GM12878 (cell line): ENCODE measurements around the gene KCNQ1OT1. TPM values are rescaled to one million over a fixed set of nuclear protein-coding genes. Genes with fewer than 3 reads are reported as not detected.

Experiments
- ATAC-seq: fragments of 200-7000 bp; cut with Tn5 transposase; 3 replicates; pipeline ENCODE4 v1.9.1; 2020; ENCODE audit warnings: mild to moderate bottlenecking, moderate library complexity
- BruUV-seq: library from RNA; stranded (reverse); fragments of 400-500 nt; replicated peaks from 2 replicates; lab custom pipeline; 2021; lab: Mats Ljungman, UMichigan
- CTCF ChIA-PET: fragments of 300-600 bp; sonication (Branson Sonifier 250); formaldehyde crosslinking; extraction: SDS; loops from one replicate; lab custom pipeline; 2021; ENCODE audit warnings: inconsistent platforms; lab: Yijun Ruan, JAX
- POLR2A ChIA-PET: fragments of 350-600 bp; formaldehyde crosslinking; extraction: SDS; loops from one replicate; lab custom pipeline; 2021; ENCODE audit warnings: inconsistent platforms; lab: Charles Lee
- RAD21 ChIA-PET: fragments of 300-600 bp; sonication (Branson Sonifier 250); formaldehyde crosslinking; loops from one replicate; lab custom pipeline; 2023; ENCODE audit warnings: antibody characterized with exemption; ENCODE audit not compliant: unreplicated experiment; lab: Charles Lee
- SMC1A ChIA-PET: fragments of 300-600 bp; sonication (Branson Sonifier 250); formaldehyde crosslinking; loops from one replicate; lab custom pipeline; 2023; ENCODE audit not compliant: unreplicated experiment, uncharacterized antibody; lab: Charles Lee
- DNase-seq: peaks from one replicate; pipeline ENCODE4 v3.0.0-alpha.2; 2011; ENCODE audit warnings: low read depth, low spot score
- FAIRE-seq: peaks from 3 replicates; lab custom pipeline; 2011; peaks lifted over from hg19 to GRCh38; lab: Jason Lieb, UNC
- H2AFZ ChIP-seq: 2 replicates; pipeline ENCODE4 v1.6.0; 2011; ENCODE audit warnings: low read depth, low read length, control low read depth; ENCODE audit not compliant: control insufficient read depth
- H3K27ac ChIP-seq: 2 replicates; pipeline ENCODE4 v1.5.1; 2011; ENCODE audit warnings: control low read depth; ENCODE audit not compliant: control insufficient read depth, insufficient read depth
- H3K27me3 ChIP-seq, 2 experiments: replicated peaks in 1 of 2; 2 replicates each; pipeline versions ENCODE4 v1.6.0 to v1.6.1; 2011; ENCODE audit warnings: low read length in 1 of 2; ENCODE audit not compliant: control insufficient read depth in 2 of 2, insufficient read depth in 2 of 2
- H3K36me3 ChIP-seq, 2 experiments: 2 replicates each; pipeline ENCODE4 v1.5.1; 2011; ENCODE audit warnings: low read length in 1 of 2; ENCODE audit not compliant: control insufficient read depth in 2 of 2, insufficient read depth in 2 of 2
- H3K4me1 ChIP-seq: 2 replicates; pipeline ENCODE4 v1.6.1; 2011; ENCODE audit warnings: mild to moderate bottlenecking, low read length, moderate library complexity, mixed read lengths; ENCODE audit not compliant: control insufficient read depth, insufficient read depth
- H3K4me2 ChIP-seq: 2 replicates; pipeline ENCODE4 v1.6.0; 2011; ENCODE audit warnings: control low read depth; ENCODE audit not compliant: control insufficient read depth, insufficient read depth
- H3K4me3 ChIP-seq: fragments of 200-600 bp; sonication (generic); 2 replicates; pipeline ENCODE4 v1.5.1; 2016
- H3K79me2 ChIP-seq: 2 replicates; pipeline ENCODE4 v1.6.0; 2011; ENCODE audit warnings: low read length; ENCODE audit not compliant: control insufficient read depth, insufficient read depth
- H3K9ac ChIP-seq: 2 replicates; pipeline ENCODE4 v1.8.0; 2011; ENCODE audit warnings: low read length, control low read depth, mixed read lengths; ENCODE audit not compliant: control insufficient read depth, insufficient read depth
- H3K9me3 ChIP-seq: replicated peaks from 3 replicates; pipeline ENCODE4 v1.5.1; 2011; ENCODE audit warnings: mild to moderate bottlenecking, low read length; ENCODE audit not compliant: control insufficient read depth, insufficient read depth
- H4K20me1 ChIP-seq: 2 replicates; pipeline ENCODE4 v1.6.0; 2011; ENCODE audit not compliant: control insufficient read depth, insufficient read depth
- FOXK2 ChIP-seq: fragments of 450-650 bp; IDR thresholded peaks from 2 replicates; pipeline ENCODE4 v1.6.1; 2017; ENCODE audit warnings: mild to moderate bottlenecking, moderate library complexity
- PAX5 ChIP-seq: IDR thresholded peaks from 2 replicates; pipeline ENCODE4 v1.6.1; 2011; ENCODE audit warnings: low read depth, low read length, borderline replicate concordance
- REST ChIP-seq: IDR thresholded peaks from 2 replicates; pipeline ENCODE4 v1.6.1; 2012; ENCODE audit warnings: mild to moderate bottlenecking, low read depth, low read length
- WGBS: methylation state at CpG from one replicate; pipeline ENCODE4 v1.1.6; 2016; ENCODE audit warnings: low lambda C conversion rate; ENCODE audit not compliant: insufficient replicate concordance, insufficient coverage; ENCODE audit errors: missing lambda C conversion rate; 5-methylcytosine and 5-hydroxymethylcytosine counted together
- in situ Hi-C: fragments of 300-500 bp; cut with MboI; formaldehyde crosslinking; loops from 9 replicates; pipeline ENCODE4 v1.14.3; 2018; ENCODE audit warnings: mixed read lengths
- intact Hi-C: fragments of 100-400 bp; cut with micrococcal nuclease; formaldehyde crosslinking; loops from one replicate; pipeline ENCODE4 v1.14.2; 2022; ENCODE audit not compliant: unreplicated experiment
- polyA plus RNA-seq, 11 experiments: library from polyadenylated mRNA; depleted of rRNA in 4 of 11; unstranded in 6 of 11; stranded (reverse) in 5 of 11; fragments of >200 nt; fragmentation: Nextera tagmentation in 4 of 11; fragmentation: Illumina TruSeq in 1 of 11; extraction: Ambion mirVana in 4 of 11; extraction: Trizol in 1 of 11; gene quantifications; 1 replicate in 1 of 11; 2 replicates in 10 of 11; pipeline versions ENCODE4 v1.2.1 to v1.2.3, GENCODE V29; 2011 to 2016; ENCODE audit warnings: inconsistent platforms in 2 of 11, missing spikeins in 2 of 11, low read depth in 1 of 11
- total RNA-seq, 4 experiments: library from RNA; depleted of rRNA in 3 of 4; stranded (reverse); fragments of >200 nt in 3 of 4; fragmentation: Illumina TruSeq in 1 of 4; extraction: Trizol in 1 of 4; gene quantifications; 2 replicates each; pipeline versions ENCODE4 v1.2.1 to v1.2.3, GENCODE V29; 2013 to 2021

Gene KCNQ1OT1
- total and polyA plus RNA-seq, 10 of the 15 experiments (the other 5 are each of a cell fraction or from before 2014, with no cell fraction given): 0.02 to 1.6 (median 0.41) TPM

- no TSS peak for BruUV-seq
- RAD21 ChIA-PET: no interaction called here
- Histone ChIP-seq H3K27me3 (no peaks in the 10 kb centered on the region), H4K20me1 (no peaks in the 10 kb centered on the region), H3K4me2 (no peak overlapping the region), H3K9me3 (no peaks in the 10 kb centered on the region), H3K27ac (no peak overlapping the region), H3K79me2 (no peaks in the 10 kb centered on the region), H3K4me3 (no peak overlapping the region), H3K4me1 (no peaks in the 10 kb centered on the region), H2AFZ (no peak overlapping the region), H3K9ac (no peak overlapping the region), H3K36me3 (no peaks in the 10 kb centered on the region)
- FAIRE-seq (no peak), DNase-seq (no peak), ATAC-seq (no peak)
- TF ChIP-seq FOXK2 (no peak), REST (no peak), PAX5 (no peak)
- CTCF ChIA-PET: no interaction called here
- SMC1A ChIA-PET: no interaction called here
- WGBS: 52% methylated on average over 20 of the region's 25 CpGs
- in situ Hi-C loops: no loop called here
- intact Hi-C loops: no loop called here
- POLR2A ChIA-PET: no interaction called here
These were observed 128.8 kb downstream of the KCNQ1OT1 start for GRCh38 chr11:2570841-2571597.
